WTC11 (cell line): Measurements from ENCODE around the gene ATP5F1A. TPM values are rescaled to one million over a fixed set of nuclear protein-coding genes. Genes with fewer than 3 reads are reported as not detected.
A peak's percentile ranks its signal among the peaks of the same experiment; 100 is the strongest.

ENCODE experiments used
- ATF1 ChIP-seq: sonication (generic); formaldehyde crosslinking; IDR thresholded peaks from 2 replicates; pipeline ENCODE4 v1.8.1; 2023; ENCODE audit warnings: mild to moderate bottlenecking, moderate library complexity, missing genetic modification reagents
- ATF2 ChIP-seq: sonication (generic); formaldehyde crosslinking; IDR thresholded peaks from 2 replicates; pipeline ENCODE4 v1.8.1; 2022; ENCODE audit warnings: low read depth, missing genetic modification reagents, borderline replicate concordance
- ATF6 ChIP-seq: sonication (generic); formaldehyde crosslinking; IDR thresholded peaks from 2 replicates; pipeline ENCODE4 v1.8.1; 2023; ENCODE audit warnings: mild to moderate bottlenecking, missing genetic modification reagents
- E2F1 ChIP-seq: sonication (generic); formaldehyde crosslinking; IDR thresholded peaks from 2 replicates; pipeline ENCODE4 v1.8.0; 2022; ENCODE audit warnings: mild to moderate bottlenecking, missing genetic modification reagents
- E2F4 ChIP-seq: sonication (generic); formaldehyde crosslinking; IDR thresholded peaks from 2 replicates; pipeline ENCODE4 v1.8.1; 2022; ENCODE audit warnings: low read depth, mild to moderate bottlenecking, moderate library complexity, missing genetic modification reagents, borderline replicate concordance
- E2F5 ChIP-seq: sonication (generic); formaldehyde crosslinking; IDR thresholded peaks from 2 replicates; pipeline ENCODE4 v1.8.1; 2022; ENCODE audit warnings: mild to moderate bottlenecking, moderate library complexity, missing genetic modification reagents
- ELF4 ChIP-seq: sonication (generic); formaldehyde crosslinking; IDR thresholded peaks from 2 replicates; pipeline ENCODE4 v1.8.1; 2022; ENCODE audit warnings: low read depth, mild to moderate bottlenecking, moderate library complexity, missing genetic modification reagents
- FOXP4 ChIP-seq: sonication (generic); formaldehyde crosslinking; IDR thresholded peaks from 2 replicates; pipeline ENCODE4 v1.8.0; 2022; ENCODE audit warnings: mild to moderate bottlenecking, missing genetic modification reagents
- IRF1 ChIP-seq: sonication (generic); formaldehyde crosslinking; IDR thresholded peaks from 2 replicates; pipeline ENCODE4 v1.8.0; 2023; ENCODE audit warnings: missing genetic modification reagents
- MAX ChIP-seq: sonication (generic); formaldehyde crosslinking; IDR thresholded peaks from 2 replicates; pipeline ENCODE4 v1.8.0; 2022; ENCODE audit warnings: mild to moderate bottlenecking, missing genetic modification reagents
- MYBL2 ChIP-seq: sonication (generic); formaldehyde crosslinking; IDR thresholded peaks from 2 replicates; pipeline ENCODE4 v1.8.1; 2023; ENCODE audit warnings: mild to moderate bottlenecking, moderate library complexity, missing genetic modification reagents
- NR1H2 ChIP-seq: sonication (generic); formaldehyde crosslinking; IDR thresholded peaks from 2 replicates; pipeline ENCODE4 v1.9.0; 2021; ENCODE audit warnings: mild to moderate bottlenecking, moderate library complexity, missing genetic modification reagents
- NR2C2 ChIP-seq: sonication (generic); formaldehyde crosslinking; IDR thresholded peaks from 2 replicates; pipeline ENCODE4 v1.8.0; 2022; ENCODE audit warnings: mild to moderate bottlenecking, missing genetic modification reagents
- SMAD3 ChIP-seq: sonication (generic); formaldehyde crosslinking; IDR thresholded peaks from 2 replicates; pipeline ENCODE4 v1.8.0; 2022; ENCODE audit warnings: missing genetic modification reagents, mild to moderate bottlenecking, borderline replicate concordance
- SMAD4 ChIP-seq: sonication (generic); formaldehyde crosslinking; IDR thresholded peaks from 2 replicates; pipeline ENCODE4 v1.8.0; 2022; ENCODE audit warnings: mild to moderate bottlenecking, missing genetic modification reagents
- SOX15 ChIP-seq: fragments of 250-450 bp; sonication (Bioruptor Pico); IDR thresholded peaks from 2 replicates; pipeline ENCODE4 v1.9.0; 2021; ENCODE audit warnings: mild to moderate bottlenecking
- ZNF219 ChIP-seq: sonication (generic); formaldehyde crosslinking; IDR thresholded peaks from 2 replicates; pipeline ENCODE4 v1.8.0; 2023; ENCODE audit warnings: missing genetic modification reagents, mild to moderate bottlenecking, borderline replicate concordance
- ZNF317 ChIP-seq: sonication (generic); formaldehyde crosslinking; IDR thresholded peaks from 2 replicates; pipeline ENCODE4 v1.8.1; 2023; ENCODE audit warnings: low read depth, mild to moderate bottlenecking, moderate library complexity, missing genetic modification reagents, borderline replicate concordance
- ZNF416 ChIP-seq: fragments of 250-450 bp; sonication (Bioruptor Pico); IDR thresholded peaks from 2 replicates; pipeline ENCODE4 v1.9.0; 2021; ENCODE audit warnings: mild to moderate bottlenecking, inconsistent platforms
- ZNF532 ChIP-seq: fragments of 250-450 bp; sonication (Bioruptor Pico); IDR thresholded peaks from 2 replicates; pipeline ENCODE4 v1.9.0; 2021; ENCODE audit warnings: mild to moderate bottlenecking, borderline replicate concordance
- total RNA-seq: library from RNA; stranded (reverse); gene quantifications from 3 replicates; pipeline ENCODE4 v1.2.3, GENCODE V29; 2021

ATP5F1A gene
- total RNA-seq, 1 experiment from 2014 or later, result 825 TPM

GRCh38 chr18:46071653-46072375 is 26.3 kb downstream of the ATP5F1A start, which contains the start of gene PSTPIP2 (continued):
- TF ChIP-seq ATF2 (CRISPR knock-in tag) (no peak), ZNF532 (CRISPR knock-in tag) (no peak), FOXP4 (CRISPR knock-in tag) (0 out of 2 replicates have a peak, but pooled peaks have one; percentile 47), ZNF219 (CRISPR knock-in tag) (no peak), NR2C2 (no peak), ZNF416 (CRISPR knock-in tag) (no peak), ATF6 (CRISPR knock-in tag) (no peak), MYBL2 (no peak), E2F5 (CRISPR knock-in tag) (no peak), ZNF317 (CRISPR knock-in tag) (no peak), ELF4 (CRISPR knock-in tag) (0 out of 2 replicates have a peak, but pooled peaks have one; percentile 38), MAX (CRISPR knock-in tag) (0 out of 2 replicates have a peak, but pooled peaks have one; percentile 25), SMAD3 (no peak), ATF1 (CRISPR knock-in tag) (no peak), SMAD4 (no peak), NR1H2 (CRISPR knock-in tag) (no peak), E2F1 (CRISPR knock-in tag) (no peak), IRF1 (CRISPR knock-in tag) (no peak), E2F4 (0 out of 2 replicates have a peak, but pooled peaks have one; percentile 33), SOX15 (CRISPR knock-in tag) (no peak)
